Sigmoid colon (tissue), 4 donors: ENCODE measurements around the gene FNDC11.

Experiments used
- EP300 ChIP-seq, 4 donors: sonication (generic); formaldehyde crosslinking; IDR thresholded peaks; one replicate each; pipeline ENCODE4 v1.6.1; 2017; ENCODE audit warnings: antibody characterized with exemption in 4 of 4
- POLR2A ChIP-seq, 2 donors: fragments of 450-650 bp; IDR thresholded peaks; one replicate each; pipeline ENCODE4 v1.6.1; 2016; ENCODE audit warnings: antibody characterized with exemption in 2 of 2, mild to moderate bottlenecking in 2 of 2, moderate library complexity in 2 of 2
- TF ChIP-seq, protein P1 (sequence below), 4 experiments: fragments of 450-650 bp in 3 of 4; fragments of 200-600 bp in 1 of 4; IDR thresholded peaks; one replicate each; pipeline ENCODE4 v1.5.1; 2016 to 2019; ENCODE audit warnings: antibody characterized with exemption in 4 of 4, mild to moderate bottlenecking in 3 of 4, moderate library complexity in 2 of 4

DNA sequence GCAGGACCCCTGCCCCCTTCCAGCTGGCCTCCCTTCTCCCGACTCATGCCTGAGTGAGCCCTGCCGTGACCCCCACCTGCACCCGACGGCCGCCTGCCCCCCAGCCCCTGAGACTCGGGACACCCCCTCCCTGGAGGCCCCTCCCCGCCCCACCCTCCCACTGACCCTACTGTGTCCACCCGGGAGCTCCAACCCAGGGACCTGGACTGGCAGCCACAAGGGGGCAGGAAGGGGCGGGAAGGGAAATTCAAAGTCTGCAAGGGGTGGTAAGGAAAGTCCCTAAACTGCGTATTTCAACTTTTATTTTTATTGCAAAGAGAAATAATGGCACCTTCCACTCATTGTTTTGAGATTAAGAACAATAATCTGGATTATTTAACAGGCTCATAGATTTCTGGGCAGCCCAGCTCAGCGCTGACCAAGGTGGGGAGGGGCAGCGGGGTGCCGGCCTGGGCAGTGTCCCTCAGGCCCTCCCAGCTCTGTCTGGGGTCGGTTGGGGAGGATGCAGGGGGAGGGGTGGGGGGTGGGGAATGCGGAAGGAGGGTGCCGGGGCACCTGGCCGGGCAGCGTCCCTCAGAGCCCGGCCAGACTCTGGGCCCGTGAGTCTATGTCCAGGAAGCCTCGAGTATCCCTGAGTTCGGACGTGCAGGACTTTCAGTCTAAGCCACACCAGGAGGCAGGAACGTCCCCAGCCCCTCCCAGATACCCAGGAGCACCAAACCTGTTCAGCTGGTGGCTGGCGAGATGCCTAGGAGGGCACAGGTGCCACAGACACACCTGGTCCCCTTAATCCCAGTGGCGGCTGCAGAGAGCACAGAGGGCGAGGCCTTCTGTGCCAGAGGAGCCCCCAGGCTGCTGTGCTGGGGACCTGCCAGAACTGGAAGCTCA lies 15.5 kb upstream of the FNDC11 start:
- TF ChIP-seq, protein P1, sequence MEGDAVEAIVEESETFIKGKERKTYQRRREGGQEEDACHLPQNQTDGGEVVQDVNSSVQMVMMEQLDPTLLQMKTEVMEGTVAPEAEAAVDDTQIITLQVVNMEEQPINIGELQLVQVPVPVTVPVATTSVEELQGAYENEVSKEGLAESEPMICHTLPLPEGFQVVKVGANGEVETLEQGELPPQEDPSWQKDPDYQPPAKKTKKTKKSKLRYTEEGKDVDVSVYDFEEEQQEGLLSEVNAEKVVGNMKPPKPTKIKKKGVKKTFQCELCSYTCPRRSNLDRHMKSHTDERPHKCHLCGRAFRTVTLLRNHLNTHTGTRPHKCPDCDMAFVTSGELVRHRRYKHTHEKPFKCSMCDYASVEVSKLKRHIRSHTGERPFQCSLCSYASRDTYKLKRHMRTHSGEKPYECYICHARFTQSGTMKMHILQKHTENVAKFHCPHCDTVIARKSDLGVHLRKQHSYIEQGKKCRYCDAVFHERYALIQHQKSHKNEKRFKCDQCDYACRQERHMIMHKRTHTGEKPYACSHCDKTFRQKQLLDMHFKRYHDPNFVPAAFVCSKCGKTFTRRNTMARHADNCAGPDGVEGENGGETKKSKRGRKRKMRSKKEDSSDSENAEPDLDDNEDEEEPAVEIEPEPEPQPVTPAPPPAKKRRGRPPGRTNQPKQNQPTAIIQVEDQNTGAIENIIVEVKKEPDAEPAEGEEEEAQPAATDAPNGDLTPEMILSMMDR (IDR thresholded peaks at IDR 0.05) = no peak
- TF ChIP-seq EP300 (IDR thresholded peaks at IDR 0.05) (no peak), POLR2A (IDR thresholded peaks at IDR 0.05) (no peak)
